ENCODE results near the gene RBM17.

DNA sequence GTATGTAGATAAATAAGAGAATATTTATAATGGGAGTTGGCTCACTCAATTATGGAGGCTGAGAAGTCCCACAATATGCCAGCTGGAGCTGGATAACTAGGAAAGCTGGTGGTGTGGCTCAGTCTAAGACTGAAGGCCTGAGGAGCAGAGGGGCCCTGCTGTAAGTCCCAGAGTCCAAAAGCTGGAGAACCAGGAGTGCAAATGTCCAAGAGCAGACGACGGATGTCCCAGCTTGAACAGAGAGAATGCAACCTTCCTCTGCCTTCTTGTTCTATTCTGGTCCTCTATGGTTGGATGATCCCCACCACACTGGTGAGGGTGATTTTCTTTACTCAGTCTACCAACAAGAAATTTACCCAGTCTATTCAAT is 39.8 kb upstream of the RBM17 start:
- TF ChIP-seq, protein P1, sequence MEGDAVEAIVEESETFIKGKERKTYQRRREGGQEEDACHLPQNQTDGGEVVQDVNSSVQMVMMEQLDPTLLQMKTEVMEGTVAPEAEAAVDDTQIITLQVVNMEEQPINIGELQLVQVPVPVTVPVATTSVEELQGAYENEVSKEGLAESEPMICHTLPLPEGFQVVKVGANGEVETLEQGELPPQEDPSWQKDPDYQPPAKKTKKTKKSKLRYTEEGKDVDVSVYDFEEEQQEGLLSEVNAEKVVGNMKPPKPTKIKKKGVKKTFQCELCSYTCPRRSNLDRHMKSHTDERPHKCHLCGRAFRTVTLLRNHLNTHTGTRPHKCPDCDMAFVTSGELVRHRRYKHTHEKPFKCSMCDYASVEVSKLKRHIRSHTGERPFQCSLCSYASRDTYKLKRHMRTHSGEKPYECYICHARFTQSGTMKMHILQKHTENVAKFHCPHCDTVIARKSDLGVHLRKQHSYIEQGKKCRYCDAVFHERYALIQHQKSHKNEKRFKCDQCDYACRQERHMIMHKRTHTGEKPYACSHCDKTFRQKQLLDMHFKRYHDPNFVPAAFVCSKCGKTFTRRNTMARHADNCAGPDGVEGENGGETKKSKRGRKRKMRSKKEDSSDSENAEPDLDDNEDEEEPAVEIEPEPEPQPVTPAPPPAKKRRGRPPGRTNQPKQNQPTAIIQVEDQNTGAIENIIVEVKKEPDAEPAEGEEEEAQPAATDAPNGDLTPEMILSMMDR (IDR thresholded peaks at IDR 0.05), result no peak
- TF ChIP-seq ZFX (IDR thresholded peaks at IDR 0.05; ENCODE audit: borderline replicate concordance), result no peak

All from 22Rv1 (cell line).